K562 (cell line): Measurements from ENCODE around the gene ZSCAN26. TPM values are rescaled to one million over a fixed set of nuclear protein-coding genes. Genes with fewer than 3 reads are reported as not detected.

Source experiments
- ATAC-seq: fragments of 200-7000 bp; cut with Tn5 transposase; 3 replicates; pipeline ENCODE4 v1.9.1; 2020; ENCODE audit warnings: moderate library complexity
- BruUV-seq: library from RNA; stranded (reverse); fragments of 400-500 nt; replicated peaks from 2 replicates; lab custom pipeline; 2021; lab: Mats Ljungman, UMichigan
- CTCF ChIA-PET: fragments of 300-600 bp; formaldehyde crosslinking; extraction: SDS; loops from one replicate; lab custom pipeline; 2021; ENCODE audit warnings: low intra/inter-chr PET ratio; lab: Yijun Ruan, JAX
- POLR2A ChIA-PET: fragments of 300-600, 350-650 bp; sonication (Branson Sonifier 250); formaldehyde crosslinking; extraction: SDS; loops from one replicate; lab custom pipeline; 2021; ENCODE audit warnings: antibody characterized with exemption, inconsistent platforms; lab: Yijun Ruan, JAX
- DNase-seq, 4 experiments: peaks; one replicate each; pipeline versions ENCODE4 v3.0.0 to v3.0.0-alpha.2; 2011 to 2018; ENCODE audit warnings: low spot score in 3 of 4, mixed read lengths in 3 of 4; ENCODE audit errors: extremely low read depth in 1 of 4
- FAIRE-seq: peaks from 2 replicates; lab custom pipeline; 2011; peaks lifted over from hg19 to GRCh38; lab: Jason Lieb, UNC
- H2AFZ ChIP-seq: 2 replicates; pipeline ENCODE4 v1.6.0; 2011; ENCODE audit warnings: low read depth, low read length, control low read depth, inconsistent platforms
- H3K27ac ChIP-seq: fragments of 200-600 bp; 3 replicates; pipeline ENCODE4 v1.8.0; 2011; ENCODE audit warnings: low read depth, mild to moderate bottlenecking, control low read depth, inconsistent platforms, low read length, moderate library complexity, mixed read lengths; ENCODE audit errors: extremely low read depth
- H3K27me3 ChIP-seq, 2 experiments: fragments of 300-600 bp in 1 of 2; 2 replicates in 1 of 2; 3 replicates in 1 of 2; pipeline versions ENCODE4 v1.6.0 to v1.8.0; 2011; ENCODE audit warnings: inconsistent platforms in 2 of 2, low read length in 2 of 2, mild to moderate bottlenecking in 1 of 2, mixed read lengths in 1 of 2, moderate library complexity in 1 of 2; ENCODE audit not compliant: control insufficient read depth in 2 of 2, insufficient read depth in 2 of 2
- H3K36me3 ChIP-seq: fragments of 300-600 bp; 3 replicates; pipeline ENCODE4 v1.8.0; 2011; ENCODE audit warnings: mild to moderate bottlenecking, low read length, inconsistent platforms; ENCODE audit not compliant: control insufficient read depth, insufficient read depth
- H3K4me1 ChIP-seq, 2 experiments: fragments of 200-600 bp in 1 of 2; replicated peaks in 1 of 2; 2 replicates in 1 of 2; 3 replicates in 1 of 2; pipeline versions ENCODE4 v1.5.1 to v1.8.0; 2011; ENCODE audit warnings: inconsistent platforms in 2 of 2, low read length in 2 of 2, mild to moderate bottlenecking in 1 of 2, mixed read lengths in 1 of 2, moderate library complexity in 1 of 2; ENCODE audit not compliant: control insufficient read depth in 2 of 2, insufficient read depth in 2 of 2
- H3K4me2 ChIP-seq: 2 replicates; pipeline ENCODE4 v1.6.1; 2011; ENCODE audit warnings: low read length, control low read depth, inconsistent platforms, mixed read lengths; ENCODE audit not compliant: insufficient read depth
- H3K4me3 ChIP-seq: fragments of 200-600 bp; sonication (generic), shearing (Covaris generic); 2 replicates; pipeline ENCODE4 v1.5.1; 2016; ENCODE audit warnings: control low read depth, inconsistent platforms
- H3K79me2 ChIP-seq: fragments of 200-600 bp; 3 replicates; pipeline ENCODE4 v1.8.0; 2011; ENCODE audit warnings: low read length, inconsistent platforms; ENCODE audit not compliant: control insufficient read depth, insufficient read depth
- H3K9ac ChIP-seq, 2 experiments: 2 replicates each; pipeline versions ENCODE4 v1.6.0 to v1.6.1; 2011; ENCODE audit warnings: low read depth in 2 of 2, low read length in 2 of 2, control low read depth in 1 of 2, inconsistent platforms in 1 of 2, mild to moderate bottlenecking in 1 of 2, mixed read lengths in 1 of 2; ENCODE audit not compliant: insufficient read depth in 1 of 2
- H3K9me1 ChIP-seq: one replicate; pipeline ENCODE4 v1.6.0; 2011; ENCODE audit warnings: inconsistent platforms, mild to moderate bottlenecking, low read length, moderate library complexity; ENCODE audit not compliant: control insufficient read depth, insufficient read depth
- H3K9me3 ChIP-seq: replicated peaks from 2 replicates; pipeline ENCODE4 v1.5.1; 2011; ENCODE audit warnings: low read depth, low read length, inconsistent platforms; ENCODE audit not compliant: control insufficient read depth, insufficient read depth
- H4K20me1 ChIP-seq: replicated peaks from 2 replicates; pipeline ENCODE4 v1.6.1; 2011; ENCODE audit warnings: low read length, inconsistent platforms, mixed read lengths; ENCODE audit not compliant: control insufficient read depth, insufficient read depth
- ARID1B ChIP-seq: fragments of 450-650 bp; IDR thresholded peaks from 2 replicates; pipeline ENCODE4 v1.6.1; 2016; ENCODE audit warnings: antibody characterized with exemption, mild to moderate bottlenecking, inconsistent platforms
- FOXP1 ChIP-seq: sonication (generic); formaldehyde crosslinking; IDR thresholded peaks from 2 replicates; pipeline ENCODE4 v1.8.0; 2022; ENCODE audit warnings: mild to moderate bottlenecking, missing genetic modification reagents
- FOXP4 ChIP-seq: sonication (generic); formaldehyde crosslinking; IDR thresholded peaks from 2 replicates; pipeline ENCODE4 v1.8.0; 2022; ENCODE audit warnings: mild to moderate bottlenecking, missing genetic modification reagents, borderline replicate concordance
- NFE2L1 ChIP-seq: fragments of 450-650 bp; IDR thresholded peaks from 2 replicates; pipeline ENCODE4 v1.6.1; 2016; ENCODE audit warnings: missing genetic modification characterization, low read depth, mild to moderate bottlenecking, missing compliant biosample characterization, moderate library complexity, borderline replicate concordance
- RREB1 ChIP-seq: fragments of 250-450 bp; sonication (Bioruptor Pico); IDR thresholded peaks from 2 replicates; pipeline ENCODE4 v1.4.0; 2020
- SAFB ChIP-seq: fragments of 200-400 bp; formaldehyde crosslinking; IDR thresholded peaks from 2 replicates; pipeline ENCODE4 v1.6.1; 2017; ENCODE audit warnings: low read depth, low read length, borderline replicate concordance
- ZBTB1 ChIP-seq: sonication (generic); formaldehyde crosslinking; IDR thresholded peaks from 2 replicates; pipeline ENCODE4 v1.8.1; 2023; ENCODE audit warnings: missing genetic modification reagents, low read depth, mild to moderate bottlenecking, borderline replicate concordance
- ZFP36 ChIP-seq: fragments of 150-350 bp; IDR thresholded peaks from 2 replicates; pipeline ENCODE4 v1.6.1; 2018; ENCODE audit warnings: low read length, low read depth; ENCODE audit not compliant: partially characterized antibody
- ZFP91 ChIP-seq: sonication (generic); formaldehyde crosslinking; IDR thresholded peaks from 2 replicates; pipeline ENCODE4 v1.8.0; 2022; ENCODE audit warnings: mild to moderate bottlenecking, missing genetic modification reagents
- ZNF224 ChIP-seq: sonication (generic); formaldehyde crosslinking; IDR thresholded peaks from 2 replicates; pipeline ENCODE4 v1.8.0; 2022; ENCODE audit warnings: mild to moderate bottlenecking, missing genetic modification reagents
- WGBS: fragments of 100-300 bp; shearing (Covaris generic); methylation state at CpG from one replicate; pipeline ENCODE4 v1.1.6; 2016; ENCODE audit warnings: low coverage, mixed read lengths; ENCODE audit not compliant: insufficient coverage; ENCODE audit errors: missing lambda C conversion rate; 5-methylcytosine and 5-hydroxymethylcytosine counted together
- in situ Hi-C: fragments of 300-500 bp; cut with MboI; formaldehyde crosslinking; loops from 4 replicates; pipeline ENCODE4 v1.15.0; 2018; ENCODE audit warnings: inconsistent platforms, mixed read lengths
- intact Hi-C: fragments of 100-400 bp; cut with micrococcal nuclease; formaldehyde crosslinking; loops from 2 replicates; pipeline ENCODE4 v1.14.2; 2022
- polyA plus RNA-seq, 8 experiments: library from polyadenylated mRNA; depleted of rRNA in 4 of 8; stranded (reverse) in 5 of 8; unstranded in 3 of 8; fragments of >200 nt; fragmentation: Nextera tagmentation in 2 of 8; fragmentation: Illumina TruSeq in 1 of 8; extraction: Ambion mirVana in 2 of 8; extraction: Trizol in 1 of 8; gene quantifications; 2 replicates each; pipeline versions ENCODE4 v1.2.1 to v1.2.3, GENCODE V29; 2011 to 2014; ENCODE audit warnings: inconsistent platforms in 1 of 8, missing spikeins in 1 of 8
- total RNA-seq, 7 experiments: library from RNA; depleted of rRNA in 6 of 7; stranded (reverse); fragments of >200 nt in 6 of 7; fragmentation: Illumina TruSeq in 2 of 7; extraction: Trizol in 2 of 7; gene quantifications; 2 replicates each; pipeline versions ENCODE4 v1.2.1 to v1.2.3, GENCODE V29; 2011 to 2021; ENCODE audit warnings: low replicate concordance in 1 of 7

Gene ZSCAN26
- total and polyA plus RNA-seq, 9 of the 15 experiments (the other 6 are each of a cell fraction or from before 2014, with no cell fraction given) = 5.9 to 14.2 (median 10.5) TPM

GRCh38 chr6:28264834-28265401 is 2.0 kb upstream of the ZSCAN26 start:
- in situ Hi-C loops (no loop called here), intact Hi-C loops (loop anchor here (5.0 kb wide), 2 partner anchors 87 to 128 kb away; no protein-coding TSS in a partner anchor)
- no peak for FAIRE-seq
- Histone ChIP-seq H3K36me3 (no peaks in the 10 kb centered on the region), H3K4me2 (no peak overlapping the region), H3K9me1 (no peaks in the 10 kb centered on the region), H3K9me3 (no peaks in the 10 kb centered on the region; the same call in 1 of the 2 replicates), H4K20me1 (no peaks in the 10 kb centered on the region), H3K27me3 (no peaks in the 10 kb centered on the region), H3K4me1 (peaks cover 7 to 26% of the 10 kb centered on the region in 2 experiments), H3K4me3 (no peak overlapping the region), H3K9ac (no peak overlapping the region), H3K27ac (no peak overlapping the region), H3K79me2 (peaks cover 26% of the 10 kb centered on the region), H2AFZ (no peak overlapping the region)
- no TSS peak for BruUV-seq
- ChIA-PET POLR2A (interaction anchor here (0.5 to 0.6 kb wide), 2 partner anchors 369 to 589 kb away, joined by 3 read pairs; no protein-coding TSS in a partner anchor), CTCF (no interaction called here)
- no peak for ATAC-seq
- peak in 3 of 4 experiments; percentile 21 to 42 (median 27) for DNase-seq
- WGBS = 4% methylated on average over 4 of the region's 4 CpGs
- TF ChIP-seq RREB1 (CRISPR knock-in tag) (no peak), NFE2L1 (tag) (no peak), FOXP4 (CRISPR knock-in tag) (no peak), ZFP36 (no peak), ZBTB1 (no peak), FOXP1 (CRISPR knock-in tag) (no peak), SAFB (no peak), ZNF224 (no peak), ZFP91 (CRISPR knock-in tag) (no peak), ARID1B (peak; percentile 88)
